Measurements from ENCODE around the gene PGLYRP3.

Gene PGLYRP3

GRCh38 chr1:153309441-153309840 is 3.3 kb downstream of the PGLYRP3 start (continued):
- TF ChIP-seq, protein P1, sequence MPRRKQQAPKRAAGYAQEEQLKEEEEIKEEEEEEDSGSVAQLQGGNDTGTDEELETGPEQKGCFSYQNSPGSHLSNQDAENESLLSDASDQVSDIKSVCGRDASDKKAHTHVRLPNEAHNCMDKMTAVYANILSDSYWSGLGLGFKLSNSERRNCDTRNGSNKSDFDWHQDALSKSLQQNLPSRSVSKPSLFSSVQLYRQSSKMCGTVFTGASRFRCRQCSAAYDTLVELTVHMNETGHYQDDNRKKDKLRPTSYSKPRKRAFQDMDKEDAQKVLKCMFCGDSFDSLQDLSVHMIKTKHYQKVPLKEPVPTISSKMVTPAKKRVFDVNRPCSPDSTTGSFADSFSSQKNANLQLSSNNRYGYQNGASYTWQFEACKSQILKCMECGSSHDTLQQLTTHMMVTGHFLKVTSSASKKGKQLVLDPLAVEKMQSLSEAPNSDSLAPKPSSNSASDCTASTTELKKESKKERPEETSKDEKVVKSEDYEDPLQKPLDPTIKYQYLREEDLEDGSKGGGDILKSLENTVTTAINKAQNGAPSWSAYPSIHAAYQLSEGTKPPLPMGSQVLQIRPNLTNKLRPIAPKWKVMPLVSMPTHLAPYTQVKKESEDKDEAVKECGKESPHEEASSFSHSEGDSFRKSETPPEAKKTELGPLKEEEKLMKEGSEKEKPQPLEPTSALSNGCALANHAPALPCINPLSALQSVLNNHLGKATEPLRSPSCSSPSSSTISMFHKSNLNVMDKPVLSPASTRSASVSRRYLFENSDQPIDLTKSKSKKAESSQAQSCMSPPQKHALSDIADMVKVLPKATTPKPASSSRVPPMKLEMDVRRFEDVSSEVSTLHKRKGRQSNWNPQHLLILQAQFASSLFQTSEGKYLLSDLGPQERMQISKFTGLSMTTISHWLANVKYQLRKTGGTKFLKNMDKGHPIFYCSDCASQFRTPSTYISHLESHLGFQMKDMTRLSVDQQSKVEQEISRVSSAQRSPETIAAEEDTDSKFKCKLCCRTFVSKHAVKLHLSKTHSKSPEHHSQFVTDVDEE (CRISPR knock-in tag; IDR thresholded peaks at IDR 0.05), result no peak
- no peak for TF ChIP-seq ESRRG (CRISPR knock-in tag; IDR thresholded peaks at IDR 0.05)
- TF ChIP-seq ZNF70 (CRISPR knock-in tag; IDR thresholded peaks at IDR 0.05), result no peak
- TF ChIP-seq, protein P2, sequence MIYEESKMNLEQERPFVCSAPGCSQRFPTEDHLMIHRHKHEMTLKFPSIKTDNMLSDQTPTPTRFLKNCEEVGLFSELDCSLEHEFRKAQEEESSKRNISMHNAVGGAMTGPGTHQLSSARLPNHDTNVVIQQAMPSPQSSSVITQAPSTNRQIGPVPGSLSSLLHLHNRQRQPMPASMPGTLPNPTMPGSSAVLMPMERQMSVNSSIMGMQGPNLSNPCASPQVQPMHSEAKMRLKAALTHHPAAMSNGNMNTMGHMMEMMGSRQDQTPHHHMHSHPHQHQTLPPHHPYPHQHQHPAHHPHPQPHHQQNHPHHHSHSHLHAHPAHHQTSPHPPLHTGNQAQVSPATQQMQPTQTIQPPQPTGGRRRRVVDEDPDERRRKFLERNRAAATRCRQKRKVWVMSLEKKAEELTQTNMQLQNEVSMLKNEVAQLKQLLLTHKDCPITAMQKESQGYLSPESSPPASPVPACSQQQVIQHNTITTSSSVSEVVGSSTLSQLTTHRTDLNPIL (CRISPR knock-in tag; IDR thresholded peaks at IDR 0.05; ENCODE audit: low read depth), result no peak
- no peak for TF ChIP-seq PPARA (CRISPR knock-in tag; IDR thresholded peaks at IDR 0.05; ENCODE audit: borderline replicate concordance)

DNA sequence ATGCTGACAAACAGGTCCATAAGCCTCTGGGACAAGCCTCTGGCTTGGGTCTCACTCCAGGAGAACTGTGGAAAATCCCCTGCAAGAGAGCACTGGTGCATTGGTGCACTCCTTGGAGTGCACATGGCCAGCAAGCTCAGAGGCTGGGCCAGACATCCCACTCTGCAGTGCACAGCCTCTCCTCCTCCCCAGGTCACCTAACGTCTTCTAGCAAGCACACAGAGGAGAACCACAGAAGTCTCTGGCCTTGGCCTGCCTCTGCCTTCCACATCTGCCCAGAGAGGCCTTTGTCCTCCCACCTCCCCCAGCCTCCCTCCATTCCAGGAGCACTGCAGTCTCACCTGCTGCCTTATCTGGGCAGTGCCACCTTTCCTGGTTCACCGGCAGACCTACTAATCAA is 4.2 kb downstream of the PGLYRP3 start:
- no peak for ATAC-seq
- TF ChIP-seq, protein P2 (CRISPR knock-in tag; IDR thresholded peaks at IDR 0.05; ENCODE audit: low read depth), result no peak
- TF ChIP-seq, protein P3, sequence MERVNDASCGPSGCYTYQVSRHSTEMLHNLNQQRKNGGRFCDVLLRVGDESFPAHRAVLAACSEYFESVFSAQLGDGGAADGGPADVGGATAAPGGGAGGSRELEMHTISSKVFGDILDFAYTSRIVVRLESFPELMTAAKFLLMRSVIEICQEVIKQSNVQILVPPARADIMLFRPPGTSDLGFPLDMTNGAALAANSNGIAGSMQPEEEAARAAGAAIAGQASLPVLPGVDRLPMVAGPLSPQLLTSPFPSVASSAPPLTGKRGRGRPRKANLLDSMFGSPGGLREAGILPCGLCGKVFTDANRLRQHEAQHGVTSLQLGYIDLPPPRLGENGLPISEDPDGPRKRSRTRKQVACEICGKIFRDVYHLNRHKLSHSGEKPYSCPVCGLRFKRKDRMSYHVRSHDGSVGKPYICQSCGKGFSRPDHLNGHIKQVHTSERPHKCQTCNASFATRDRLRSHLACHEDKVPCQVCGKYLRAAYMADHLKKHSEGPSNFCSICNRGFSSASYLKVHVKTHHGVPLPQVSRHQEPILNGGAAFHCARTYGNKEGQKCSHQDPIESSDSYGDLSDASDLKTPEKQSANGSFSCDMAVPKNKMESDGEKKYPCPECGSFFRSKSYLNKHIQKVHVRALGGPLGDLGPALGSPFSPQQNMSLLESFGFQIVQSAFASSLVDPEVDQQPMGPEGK (CRISPR knock-in tag; IDR thresholded peaks at IDR 0.05; ENCODE audit: borderline replicate concordance), result no peak
- no peak for TF ChIP-seq CSDC2 (CRISPR knock-in tag; IDR thresholded peaks at IDR 0.05)

- TF ChIP-seq BACH2 (CRISPR knock-in tag; IDR thresholded peaks at IDR 0.05; ENCODE audit: borderline replicate concordance), result no peak
- no peak for TF ChIP-seq CSDC2 (CRISPR knock-in tag; IDR thresholded peaks at IDR 0.05)
- TF ChIP-seq ZFP30 (CRISPR knock-in tag; IDR thresholded peaks at IDR 0.05), result no peak
- TF ChIP-seq, protein P1 (CRISPR knock-in tag; IDR thresholded peaks at IDR 0.05), result no peak
- TF ChIP-seq ZNF565 (CRISPR knock-in tag; conservative IDR thresholded peaks at IDR 0.05; ENCODE audit: low read depth), result no peak
- TF ChIP-seq POU6F1 (CRISPR knock-in tag; IDR thresholded peaks at IDR 0.05; ENCODE audit: borderline replicate concordance, low read depth), result no peak
- TF ChIP-seq, protein P3 (CRISPR knock-in tag; IDR thresholded peaks at IDR 0.05; ENCODE audit: borderline replicate concordance), result no peak
- no peak for TF ChIP-seq ZC3H10 (CRISPR knock-in tag; IDR thresholded peaks at IDR 0.05)
- TF ChIP-seq OSR1 (CRISPR knock-in tag; IDR thresholded peaks at IDR 0.05), result no peak
- no peak for TF ChIP-seq RARB (CRISPR knock-in tag; IDR thresholded peaks at IDR 0.05)
- TF ChIP-seq, protein P2 (CRISPR knock-in tag; IDR thresholded peaks at IDR 0.05; ENCODE audit: low read depth), result no peak
- TF ChIP-seq PPARA (CRISPR knock-in tag; IDR thresholded peaks at IDR 0.05; ENCODE audit: borderline replicate concordance), result no peak
- no peak for TF ChIP-seq TCF4 (CRISPR knock-in tag; IDR thresholded peaks at IDR 0.05; ENCODE audit: borderline replicate concordance)
- no peak for TF ChIP-seq SNAI2 (CRISPR knock-in tag; IDR thresholded peaks at IDR 0.05)
- TF ChIP-seq TOX (CRISPR knock-in tag; IDR thresholded peaks at IDR 0.05; ENCODE audit: borderline replicate concordance), result no peak
- no peak for TF ChIP-seq ISL1 (CRISPR knock-in tag; IDR thresholded peaks at IDR 0.05)
- no peak for TF ChIP-seq ZNF8 (CRISPR knock-in tag; IDR thresholded peaks at IDR 0.05)
- no peak for TF ChIP-seq CSRNP3 (CRISPR knock-in tag; IDR thresholded peaks at IDR 0.05)
- no peak for ATAC-seq
These were observed 5.5 kb downstream of the PGLYRP3 start for GRCh38 chr1:153307221-153307600.
